ENCODE measurements around the gene SLC34A1.

SLC34A1 gene

DNA sequence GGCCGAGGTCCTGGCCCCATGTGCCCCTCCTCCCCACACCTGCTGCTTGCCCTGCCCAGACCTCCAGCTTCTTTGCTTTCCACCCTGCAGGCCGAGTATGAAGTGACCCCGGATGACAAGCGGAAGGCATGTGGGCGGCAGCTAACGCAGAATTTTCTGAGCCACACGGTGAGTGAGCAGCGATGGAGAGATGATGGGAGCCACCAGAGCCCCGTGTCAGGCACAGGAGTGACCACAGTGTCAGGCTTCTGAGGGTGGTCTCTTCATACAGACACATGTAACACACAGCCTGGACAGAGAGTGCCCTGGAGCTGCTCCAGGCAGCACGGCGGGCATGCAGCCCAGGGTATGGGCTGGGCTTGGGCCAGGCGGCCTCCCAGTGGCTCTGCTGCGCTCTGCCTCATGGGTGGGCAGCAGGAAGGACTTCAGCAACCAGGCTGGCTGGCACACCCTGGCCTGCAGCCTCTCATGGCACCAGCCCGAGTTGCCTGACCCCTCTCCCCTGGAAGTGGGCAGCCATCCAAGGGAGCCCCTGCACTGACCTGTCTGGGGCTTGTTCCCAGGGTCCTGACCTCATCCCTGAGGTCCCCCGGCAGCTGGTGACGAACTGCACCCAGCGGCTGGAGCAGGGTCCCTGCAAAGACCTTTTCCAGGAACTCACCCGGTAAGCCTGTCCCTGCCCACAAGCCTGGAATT, 48.1 kb downstream of the SLC34A1 start:
- DNase-seq (ENCODE audit: low spot score) = no peak

DNA sequence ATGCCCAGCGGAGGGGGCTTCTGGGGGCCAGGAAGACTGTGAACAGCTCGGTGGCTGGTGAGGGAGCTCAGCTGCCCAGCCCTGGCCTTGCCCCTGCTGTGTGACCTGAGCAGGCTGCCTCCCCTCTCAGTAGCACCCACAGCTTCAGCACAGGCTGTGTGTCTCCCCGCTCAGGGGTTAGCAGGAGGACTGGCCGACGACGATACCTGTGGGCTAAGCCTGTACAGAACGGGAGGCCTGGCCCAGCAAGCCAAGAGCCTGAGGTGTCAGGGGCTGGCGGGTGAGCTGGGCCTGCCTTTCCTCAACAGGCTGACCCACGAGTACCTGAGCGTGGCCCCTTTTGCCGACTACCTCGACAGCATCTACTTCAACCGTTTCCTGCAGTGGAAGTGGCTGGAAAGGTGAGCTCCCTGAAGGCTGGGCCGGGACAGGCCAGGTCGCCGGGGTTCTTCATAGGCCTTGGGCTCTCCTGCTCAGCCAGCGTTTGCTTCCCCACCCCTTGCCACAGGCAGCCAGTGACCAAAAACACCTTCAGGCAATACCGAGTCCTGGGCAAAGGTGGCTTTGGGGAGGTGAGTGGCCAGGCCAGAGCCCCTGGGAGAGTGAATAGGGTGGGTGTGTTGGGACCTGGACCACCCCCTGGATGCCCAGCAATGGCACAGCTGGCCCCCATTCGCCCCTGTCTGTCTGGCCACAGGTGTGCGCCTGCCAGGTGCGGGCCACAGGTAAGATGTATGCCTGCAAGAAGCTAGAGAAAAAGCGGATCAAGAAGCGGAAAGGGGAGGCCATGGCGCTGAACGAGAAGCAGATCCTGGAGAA, 48.8 kb downstream of the SLC34A1 start:
- no peak for DNase-seq (ENCODE audit: low spot score)

DNA sequence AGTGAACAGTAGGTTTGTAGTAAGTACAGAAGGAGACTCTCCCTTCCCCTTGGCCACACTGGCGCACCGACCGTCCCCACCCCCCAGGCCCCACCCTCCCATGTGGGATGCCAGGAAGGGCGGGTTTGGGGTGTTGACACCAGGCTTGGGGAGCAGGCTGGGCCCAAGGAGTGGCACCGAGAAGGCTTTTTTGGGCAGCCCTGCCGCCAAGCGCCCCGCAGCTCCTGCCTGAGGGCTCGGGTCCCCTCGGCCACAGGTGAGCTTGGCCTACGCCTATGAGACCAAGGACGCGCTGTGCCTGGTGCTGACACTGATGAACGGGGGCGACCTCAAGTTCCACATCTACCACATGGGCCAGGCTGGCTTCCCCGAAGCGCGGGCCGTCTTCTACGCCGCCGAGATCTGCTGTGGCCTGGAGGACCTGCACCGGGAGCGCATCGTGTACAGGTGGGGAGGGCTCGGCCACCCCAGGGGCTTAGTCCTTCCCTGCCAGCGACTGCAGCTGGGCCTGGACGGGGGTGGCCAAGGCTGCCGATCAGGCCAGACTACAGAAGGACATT, 49.5 kb downstream of the SLC34A1 start:
- DNase-seq (ENCODE audit: low spot score) = no peak

DNA sequence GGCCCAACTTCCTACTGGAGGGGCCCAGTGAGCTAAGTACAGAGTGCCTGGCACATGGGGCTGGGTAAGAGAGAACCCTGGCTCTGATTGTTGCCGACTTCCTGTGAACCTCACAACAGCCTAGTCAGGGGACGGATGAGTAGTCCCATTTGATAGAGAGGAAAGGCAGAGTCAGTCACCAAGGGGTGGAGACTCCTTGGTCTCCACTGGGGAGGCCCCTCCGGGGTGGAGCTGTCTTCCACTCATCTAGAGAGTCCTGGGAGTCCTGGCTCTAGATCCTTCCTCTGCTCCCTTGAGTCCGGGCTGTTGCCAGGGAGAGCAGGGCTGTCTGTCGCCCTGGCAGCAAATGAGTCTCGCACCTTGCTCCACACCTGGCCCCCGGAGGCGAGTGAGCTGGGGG, 50.2 kb downstream of the SLC34A1 start:
- no peak for DNase-seq (ENCODE audit: low spot score)

DNA sequence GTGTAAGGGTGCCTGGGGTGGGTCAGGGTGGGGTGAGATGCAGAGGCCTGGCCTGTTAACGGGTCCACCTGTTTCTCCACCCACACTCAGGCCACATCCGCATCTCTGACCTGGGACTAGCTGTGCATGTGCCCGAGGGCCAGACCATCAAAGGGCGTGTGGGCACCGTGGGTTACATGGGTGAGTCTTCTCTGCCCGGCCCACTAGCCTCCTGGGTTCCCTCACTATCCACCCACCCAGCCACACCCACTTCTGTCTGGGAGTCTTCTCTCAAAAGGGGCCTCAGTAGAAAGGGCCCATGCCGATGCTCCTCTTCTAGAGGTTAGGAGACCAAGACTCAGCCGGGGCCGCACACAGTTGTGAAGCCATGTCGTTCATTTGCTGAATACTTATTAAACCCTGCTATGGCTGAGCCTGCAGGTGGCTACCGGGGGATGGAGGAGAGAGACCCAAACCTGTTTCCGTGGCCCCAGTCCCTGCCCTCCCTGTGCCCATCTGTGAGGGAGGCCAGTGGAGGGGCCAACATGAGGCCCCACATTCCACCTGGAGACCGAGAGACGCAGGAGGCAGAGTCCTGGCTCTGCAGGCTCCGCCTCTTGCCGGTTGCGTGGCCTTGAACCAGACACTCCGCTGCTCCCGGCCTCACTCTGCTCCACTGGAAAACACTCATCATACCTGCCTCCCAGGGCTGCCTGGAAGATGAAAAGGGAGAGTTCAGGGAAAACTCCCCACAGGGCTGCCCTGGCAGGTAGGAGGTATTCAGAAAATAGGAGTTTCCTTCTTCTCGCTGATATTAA, 50.9 kb downstream of the SLC34A1 start:
- DNase-seq (ENCODE audit: low spot score) = no peak

DNA sequence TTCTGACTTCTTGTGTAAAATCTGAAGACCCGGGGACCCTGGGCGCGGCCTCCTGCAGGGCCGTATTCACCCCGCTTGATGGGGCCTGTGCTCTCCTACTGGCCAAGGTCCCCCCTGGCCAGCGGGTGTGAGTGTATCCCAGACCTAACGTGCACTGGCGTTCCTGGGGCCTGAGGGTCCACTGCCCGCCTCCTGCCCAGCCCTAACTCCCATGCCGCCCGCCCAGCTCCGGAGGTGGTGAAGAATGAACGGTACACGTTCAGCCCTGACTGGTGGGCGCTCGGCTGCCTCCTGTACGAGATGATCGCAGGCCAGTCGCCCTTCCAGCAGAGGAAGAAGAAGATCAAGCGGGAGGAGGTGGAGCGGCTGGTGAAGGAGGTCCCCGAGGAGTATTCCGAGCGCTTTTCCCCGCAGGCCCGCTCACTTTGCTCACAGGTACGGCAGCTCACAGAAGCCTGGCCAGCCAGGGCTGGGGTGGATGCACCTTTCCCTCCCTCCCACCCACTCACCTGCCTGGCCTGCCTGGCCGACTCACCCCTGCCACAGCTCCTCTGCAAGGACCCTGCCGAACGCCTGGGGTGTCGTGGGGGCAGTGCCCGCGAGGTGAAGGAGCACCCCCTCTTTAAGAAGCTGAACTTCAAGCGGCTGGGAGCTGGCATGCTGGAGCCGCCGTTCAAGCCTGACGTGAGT, 51.8 kb downstream of the SLC34A1 start:
- DNase-seq (ENCODE audit: low spot score) = no peak

DNA sequence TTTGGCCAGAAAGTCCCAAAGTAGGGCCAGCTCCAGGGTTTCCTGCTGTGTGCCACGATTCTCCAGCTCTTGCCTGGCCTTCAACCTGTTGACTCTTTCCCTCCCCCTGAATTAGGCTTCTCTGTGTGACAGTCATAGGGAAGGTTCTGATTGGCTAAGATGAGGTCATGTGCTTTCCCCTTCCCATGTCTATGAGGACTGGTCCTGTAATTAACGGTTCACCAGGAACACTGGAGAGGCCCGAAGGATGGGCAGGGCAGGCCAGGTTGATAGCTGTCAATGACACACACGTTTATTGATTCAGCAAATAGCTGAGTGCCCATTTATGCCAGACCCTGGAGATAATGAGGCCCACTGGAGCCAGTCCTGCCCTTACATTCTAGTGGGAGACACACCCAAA, 53.4 kb downstream of the SLC34A1 start:
- DNase-seq (ENCODE audit: low spot score) = no peak

DNA sequence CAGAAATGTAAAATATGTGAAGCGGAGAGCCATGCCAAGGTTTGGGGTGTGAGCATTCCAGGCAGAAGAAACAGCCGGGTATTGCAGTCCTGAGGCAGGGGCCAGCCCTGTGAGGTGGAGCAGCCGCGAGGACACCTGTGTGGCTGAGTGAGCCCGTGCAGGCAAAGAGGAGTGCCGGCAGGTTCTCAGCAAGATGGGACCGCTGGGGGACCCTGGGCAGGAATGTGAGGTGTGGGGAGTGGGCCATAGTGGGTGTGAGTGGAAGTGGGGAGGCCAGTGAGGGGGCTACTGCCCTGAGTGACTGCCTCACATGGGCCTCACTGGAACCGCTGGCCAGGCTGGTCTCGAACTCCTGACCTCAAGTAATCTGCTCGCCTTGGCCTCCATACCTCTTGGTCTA, 54.2 kb downstream of the SLC34A1 start:
- DNase-seq (ENCODE audit: low spot score) = no peak

DNA sequence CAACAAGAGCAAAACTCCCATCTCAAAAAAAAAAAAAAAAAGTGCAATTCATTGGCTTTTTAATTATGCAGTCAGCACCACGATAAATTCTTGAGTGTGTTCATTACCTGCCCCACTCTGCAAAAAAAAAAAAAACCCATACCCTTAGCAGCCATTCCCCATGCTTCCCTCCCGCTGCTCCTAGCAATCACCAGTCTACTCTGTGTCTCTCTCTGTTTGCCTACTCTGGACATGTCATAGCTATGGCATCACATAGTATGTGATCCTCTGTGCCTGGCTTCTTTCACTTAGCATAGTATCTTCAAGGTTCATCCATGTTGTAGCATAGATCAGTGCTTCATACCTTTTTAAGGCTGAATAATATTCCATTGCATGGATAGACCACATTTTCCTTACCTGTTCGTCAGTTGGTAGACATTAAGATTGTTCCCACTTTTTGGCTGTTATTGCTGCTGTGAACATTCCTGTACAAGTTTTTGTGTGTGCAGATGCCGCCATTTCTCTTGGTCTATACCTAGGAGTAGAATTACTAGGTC, 55.4 kb downstream of the SLC34A1 start:
- no peak for DNase-seq (ENCODE audit: low spot score)

DNA sequence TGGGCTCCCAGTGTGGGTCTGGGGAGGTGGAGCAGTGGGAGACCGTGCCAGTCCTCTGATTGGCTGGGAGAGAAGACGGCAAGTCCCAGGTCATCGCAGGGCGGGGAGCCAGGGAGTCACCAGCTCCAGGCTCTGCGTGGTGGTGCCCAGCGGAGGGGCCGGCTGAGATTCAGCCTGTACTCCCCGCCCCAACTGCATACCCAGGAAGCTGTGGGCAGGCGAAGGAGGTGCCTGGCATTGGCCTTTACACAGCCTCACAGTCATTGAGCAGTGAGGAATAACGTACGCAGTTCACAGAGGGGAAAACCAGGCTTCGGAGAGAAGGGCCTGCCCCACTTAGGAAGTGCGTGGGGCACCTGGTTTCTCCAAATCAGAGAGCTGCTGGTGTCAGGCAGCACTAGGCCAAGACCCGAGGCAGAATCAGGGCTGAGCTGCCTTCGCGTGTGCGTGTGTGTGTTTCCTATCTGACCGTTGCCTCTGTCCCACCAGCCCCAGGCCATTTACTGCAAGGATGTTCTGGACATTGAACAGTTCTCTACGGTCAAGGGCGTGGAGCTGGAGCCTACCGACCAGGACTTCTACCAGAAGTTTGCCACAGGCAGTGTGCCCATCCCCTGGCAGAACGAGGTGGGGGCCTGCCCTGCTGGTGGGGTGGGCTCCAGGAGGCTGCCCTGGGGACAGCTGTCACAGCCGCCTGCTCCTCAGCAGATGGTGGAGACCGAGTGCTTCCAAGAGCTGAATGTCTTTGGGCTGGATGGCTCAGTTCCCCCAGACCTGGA, 56.2 kb downstream of the SLC34A1 start:
- DNase-seq (ENCODE audit: low spot score) = no peak

DNA sequence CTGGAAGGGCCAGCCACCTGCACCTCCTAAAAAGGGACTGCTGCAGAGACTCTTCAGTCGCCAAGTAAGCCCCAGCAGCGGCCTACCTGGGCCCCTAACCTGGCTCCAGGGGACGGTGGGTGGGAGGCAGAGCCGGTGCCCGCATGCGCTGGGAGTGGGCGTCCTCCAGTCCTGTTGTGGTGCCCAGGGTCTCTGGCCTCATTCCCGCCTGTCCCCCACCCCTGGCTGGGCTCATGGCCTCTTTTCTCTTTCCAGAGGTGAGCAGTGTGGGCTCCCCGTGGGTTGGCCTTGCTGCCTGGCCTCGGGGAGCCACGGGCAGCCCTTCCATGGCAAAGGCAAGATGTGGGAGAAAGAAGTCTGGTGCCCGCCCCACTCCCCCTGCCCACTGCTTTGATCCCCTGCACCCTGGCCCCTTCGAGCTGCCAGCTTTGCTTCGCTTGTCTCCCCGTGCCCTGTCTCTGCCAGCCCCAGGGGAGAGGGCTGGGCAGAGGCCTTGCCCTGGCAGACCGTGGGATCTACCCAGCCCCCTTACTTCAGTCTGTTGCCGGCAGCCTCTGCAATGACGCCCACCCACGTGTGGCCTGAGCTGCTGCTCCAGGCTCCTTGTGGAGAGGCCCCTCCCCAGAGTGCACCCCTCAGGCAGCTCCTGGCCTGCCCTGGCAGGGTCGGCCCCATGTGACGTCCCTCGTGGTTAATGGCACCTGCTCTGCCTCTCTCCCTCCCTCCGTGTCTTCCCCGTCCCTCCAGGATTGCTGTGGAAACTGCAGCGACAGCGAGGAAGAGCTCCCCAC, 57.0 kb downstream of the SLC34A1 start:
- DNase-seq (ENCODE audit: low spot score) = no peak

DNA sequence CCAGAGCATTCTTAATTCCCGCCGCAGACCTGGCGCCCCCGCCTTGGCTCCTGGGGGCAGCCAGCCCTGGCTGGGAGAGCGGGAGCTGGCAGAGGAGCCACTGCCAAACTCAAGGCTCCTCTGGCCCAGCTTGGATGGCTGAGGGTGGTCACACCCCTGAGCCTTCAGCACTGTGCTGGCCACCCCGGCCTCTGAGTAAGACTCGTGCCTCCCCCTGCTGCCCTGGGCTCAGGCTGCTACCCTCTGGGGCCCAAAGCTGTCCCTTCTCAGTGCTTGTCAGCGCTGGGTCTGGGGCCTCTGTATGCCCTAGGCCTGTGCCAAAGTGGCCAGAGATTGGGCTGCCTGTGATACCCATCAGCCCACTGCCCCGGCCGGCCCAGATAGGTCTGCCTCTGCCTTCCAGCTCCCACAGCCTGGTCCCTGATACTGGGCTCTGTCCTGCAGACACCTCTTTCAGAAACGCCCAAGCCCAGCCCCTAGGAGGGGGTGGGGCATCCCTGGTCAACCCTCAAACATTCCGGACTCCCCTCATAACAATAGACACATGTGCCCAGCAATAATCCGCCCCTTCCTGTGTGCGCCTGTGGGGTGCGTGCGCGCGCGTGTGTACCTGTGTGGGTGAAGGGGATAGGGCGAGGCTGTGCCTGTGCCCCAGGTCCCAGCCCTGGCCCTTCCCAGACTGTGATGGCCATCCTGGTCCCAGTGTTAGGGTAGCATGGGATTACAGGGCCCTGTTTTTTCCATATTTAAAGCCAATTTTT, 58.0 kb downstream of the SLC34A1 start:
- no peak for DNase-seq (ENCODE audit: low spot score)

DNA sequence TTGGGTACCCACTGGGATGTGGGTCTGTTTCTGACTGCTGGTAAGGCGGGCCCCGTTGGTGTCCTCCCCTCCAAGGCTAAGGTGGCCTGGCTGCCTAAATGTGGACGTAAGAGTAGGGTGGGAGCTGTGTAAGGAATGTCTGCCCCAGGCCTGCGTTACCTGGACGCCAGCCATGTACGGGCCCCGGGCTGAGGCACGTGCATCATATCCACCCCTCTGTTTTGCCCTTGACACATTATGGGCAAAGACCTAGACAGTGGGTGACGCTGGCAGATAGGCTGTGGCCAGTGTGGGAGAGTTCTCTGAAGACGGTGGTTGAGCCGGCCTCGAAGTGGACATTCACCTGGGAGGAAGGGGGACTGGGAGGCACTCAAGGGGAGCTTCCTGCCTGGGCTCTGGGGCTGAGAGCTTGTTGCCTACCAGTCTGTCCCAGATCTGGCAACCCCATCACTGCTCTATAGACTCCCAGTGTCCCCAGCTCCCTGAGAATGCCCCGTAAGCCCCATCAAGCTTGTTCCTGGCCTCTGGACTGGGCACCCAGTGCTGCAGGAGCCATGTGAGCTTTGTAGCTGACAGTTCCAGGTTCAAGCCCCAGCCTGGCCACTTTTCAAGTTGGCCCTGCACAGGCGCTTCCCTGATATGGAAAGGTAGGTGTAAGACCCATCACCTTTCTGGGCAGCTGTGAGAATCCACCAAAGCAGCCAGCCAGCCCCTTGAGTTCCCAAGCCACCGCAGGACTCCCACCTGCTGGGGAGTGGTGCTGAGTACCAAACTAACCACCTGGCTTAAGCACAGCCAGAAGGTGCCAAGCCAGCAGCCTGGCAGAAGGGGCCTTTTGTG, 59.1 kb downstream of the SLC34A1 start:
- no peak for DNase-seq (ENCODE audit: low spot score)

DNA sequence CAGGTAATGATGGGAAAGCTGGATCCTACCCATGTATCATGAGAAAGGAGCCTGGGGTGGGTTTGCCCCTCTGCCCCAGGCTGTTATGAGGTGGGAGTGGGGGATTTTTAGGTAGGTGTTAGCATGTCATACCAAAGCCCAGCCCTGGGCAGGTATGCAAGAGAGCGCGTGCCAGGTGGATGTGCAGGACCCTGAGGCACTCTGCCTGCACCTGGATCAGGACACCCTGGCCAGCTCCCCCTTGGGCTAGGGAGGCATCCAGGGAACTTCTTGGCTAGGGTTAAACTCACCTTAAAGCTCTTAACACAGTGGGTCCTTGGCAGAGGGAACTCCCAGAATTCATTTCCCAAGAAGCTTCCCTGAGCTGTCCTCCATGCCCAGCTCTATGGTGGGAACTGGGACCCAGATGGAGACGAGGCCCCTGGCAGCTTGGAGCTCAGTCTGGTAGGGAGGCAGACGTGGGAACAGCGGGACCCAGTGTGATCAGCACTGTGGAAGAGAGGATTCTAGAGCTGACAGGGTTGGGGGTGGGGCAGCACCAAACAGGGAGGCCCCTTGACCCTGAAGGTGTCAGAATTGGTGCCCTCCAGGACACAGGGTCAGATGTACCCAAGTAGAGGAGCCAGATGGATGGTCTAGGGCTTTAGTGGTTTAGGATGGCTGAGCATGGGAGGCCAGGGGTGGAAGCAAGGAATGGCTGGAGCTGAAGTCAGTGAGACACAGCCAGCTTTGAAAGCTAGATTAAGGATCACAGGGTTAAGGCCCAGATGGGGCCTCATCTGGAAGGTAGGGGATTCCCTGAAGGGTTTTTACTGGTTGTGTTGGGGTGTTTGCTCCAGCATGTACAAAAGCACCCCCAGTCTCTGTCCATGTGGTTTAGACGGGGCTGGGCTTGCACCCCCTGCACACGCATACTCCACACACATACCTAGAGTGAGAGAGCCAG, 60.1 kb downstream of the SLC34A1 start:
- no peak for DNase-seq (ENCODE audit: low spot score)

DNA sequence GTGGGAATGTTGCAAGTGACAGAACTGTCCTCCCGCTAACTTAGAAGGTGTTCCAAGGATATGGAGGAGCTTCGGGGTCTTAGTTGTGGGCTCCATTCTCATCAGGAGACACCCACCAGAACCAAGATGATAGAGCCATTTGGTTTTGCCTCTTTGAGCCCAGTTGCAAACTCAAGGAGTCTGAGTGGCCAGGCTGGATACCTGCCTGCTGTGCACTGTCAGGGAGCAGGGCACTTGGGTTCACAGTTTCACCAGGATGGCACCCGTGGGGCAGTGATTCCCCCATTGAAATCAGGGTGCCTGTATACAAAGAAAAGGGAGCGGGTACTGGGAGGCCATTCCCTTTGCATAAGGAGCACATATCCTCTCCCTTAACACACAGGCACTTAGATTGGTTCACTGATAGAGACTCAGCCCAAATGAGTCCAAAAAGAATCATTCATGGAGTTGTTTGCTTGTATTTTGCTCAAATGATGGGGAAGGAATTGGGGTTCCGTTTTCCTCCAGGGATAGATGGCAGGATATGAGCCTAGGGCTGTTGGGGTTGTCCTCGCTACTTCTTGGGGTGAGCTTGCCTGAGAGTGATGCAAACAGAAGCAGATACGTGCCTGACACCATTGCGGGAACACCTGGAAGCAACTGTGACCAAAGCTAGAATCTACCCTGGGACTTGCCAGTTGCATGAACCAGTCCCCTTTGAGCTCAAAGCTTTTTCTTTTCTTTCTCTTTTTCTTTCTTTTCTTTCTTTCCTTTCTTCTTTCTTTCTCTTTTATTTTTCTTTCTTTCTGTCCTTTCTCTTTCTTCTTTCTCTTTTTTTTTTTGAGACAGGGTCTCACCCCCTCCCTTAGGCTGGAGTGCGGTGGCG, 61.0 kb downstream of the SLC34A1 start:
- DNase-seq (ENCODE audit: low spot score) = no peak

DNA sequence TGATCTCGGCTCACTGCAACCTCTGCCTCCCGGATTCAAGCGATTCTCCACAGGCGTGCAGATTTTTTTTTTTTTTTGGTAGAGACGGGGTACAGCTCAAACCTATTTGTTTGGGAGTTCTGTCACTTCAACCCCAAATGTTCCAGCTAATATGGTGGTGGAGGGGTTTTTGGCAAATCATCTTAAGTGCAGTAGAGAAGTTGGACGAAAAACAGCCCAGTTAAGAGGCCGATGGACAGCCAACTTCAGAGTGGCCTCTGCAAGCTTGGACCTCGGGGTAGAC, 61.6 kb downstream of the SLC34A1 start:
- DNase-seq (ENCODE audit: low spot score) = no peak

Measured in globus pallidus (tissue), 1 donor.